Fibroblast of pulmonary artery (primary cell): ENCODE measurements around the gene TMEM121B.

Experiments
- DNase-seq: peaks from one replicate; pipeline ENCODE4 v3.0.0-alpha.2; 2010; ENCODE audit warnings: low read depth
- H3K4me3 ChIP-seq: replicated peaks from 2 replicates; pipeline ENCODE4 v1.5.1; 2011; ENCODE audit warnings: low read depth, mild to moderate bottlenecking, control low read depth, low read length, moderate library complexity
- CTCF ChIP-seq: IDR thresholded peaks from 2 replicates; pipeline ENCODE4 v1.5.1; 2011; ENCODE audit warnings: mild to moderate bottlenecking, control low read depth, low read length, inconsistent platforms; ENCODE audit errors: missing control alignments

The TMEM121B gene

GRCh38 chr22:17106785-17107546 is 14.2 kb downstream of the TMEM121B start:
- DNase-seq: no peak
- no peak overlapping the region for H3K4me3 ChIP-seq
- TF ChIP-seq CTCF: no peak

- no peak for TF ChIP-seq CTCF
- no peak overlapping the region for H3K4me3 ChIP-seq
- DNase-seq: no peak
These were observed 14.9 kb downstream of the TMEM121B start for GRCh38 chr22:17106161-17106784.

GRCh38 chr22:17105143-17106129 is 15.7 kb downstream of the TMEM121B start:
- no peak for DNase-seq
- no peak overlapping the region for H3K4me3 ChIP-seq
- no peak for TF ChIP-seq CTCF

GRCh38 chr22:17104336-17104935 is 16.7 kb downstream of the TMEM121B start:
- no peak overlapping the region for H3K4me3 ChIP-seq
- DNase-seq: no peak
- no peak for TF ChIP-seq CTCF

- H3K4me3 ChIP-seq: no peak overlapping the region
- no peak for DNase-seq
- no peak for TF ChIP-seq CTCF
These were observed 17.8 kb downstream of the TMEM121B start for GRCh38 chr22:17103351-17103750.

GRCh38 chr22:17102297-17102667 is 18.9 kb downstream of the TMEM121B start:
- no peak overlapping the region for H3K4me3 ChIP-seq
- DNase-seq: peak; percentile 36
- TF ChIP-seq CTCF: no peak
